8988T (cell line): ENCODE measurements around the gene HSD17B11.
"Not testable (repeated sequence)": the region's sequence is repeated elsewhere in the genome, so short reads cannot be mapped to it uniquely, and the experiment has no call there.

Experiments used
- DNase-seq: peaks from one replicate; pipeline ENCODE4 v3.0.0; 2011

HSD17B11 gene

GRCh38 chr4:87304745-87305432, 86.1 kb downstream of the HSD17B11 start:
- no peak for DNase-seq

GRCh38 chr4:87299898-87300297, 91.1 kb downstream of the HSD17B11 start:
- DNase-seq: no peak

- no peak for DNase-seq
Measured at GRCh38 chr4:87298362-87298761, 92.6 kb downstream of the HSD17B11 start.

- not testable (repeated sequence) for DNase-seq
Measured at GRCh38 chr4:87294911-87295310, 96.1 kb downstream of the HSD17B11 start.

GRCh38 chr4:87293889-87294288, 97.1 kb downstream of the HSD17B11 start:
- not testable (repeated sequence) for DNase-seq

- no peak for DNase-seq
Measured at GRCh38 chr4:87286970-87287369, 104.0 kb downstream of the HSD17B11 start.
